PFSK-1 (cell line): Measurements from ENCODE around the gene MAU2.

Experiments used
- FOXP2 ChIP-seq: optimal IDR thresholded peaks from 2 replicates; pipeline ENCODE3; 2011; ENCODE audit warnings: borderline replicate concordance, control low read depth, inconsistent platforms; ENCODE audit not compliant: insufficient read depth; ENCODE audit errors: extremely low read length, extremely low read depth
- POLR2AphosphoS5 ChIP-seq: IDR thresholded peaks from 2 replicates; pipeline ENCODE4 v1.6.1; 2012; ENCODE audit warnings: low read depth, mild to moderate bottlenecking, control low read depth, low read length, moderate library complexity
- SIN3A ChIP-seq: IDR thresholded peaks from 2 replicates; pipeline ENCODE4 v1.6.1; 2012; ENCODE audit warnings: mild to moderate bottlenecking, low read length, moderate library complexity, borderline replicate concordance; ENCODE audit not compliant: insufficient read depth
- TAF1 ChIP-seq: IDR thresholded peaks from 2 replicates; pipeline ENCODE4 v1.6.1; 2012; ENCODE audit warnings: low read length, control low read depth, borderline replicate concordance; ENCODE audit not compliant: insufficient read depth
- TF ChIP-seq, protein P1 (sequence below), 2 experiments: IDR thresholded peaks; 2 replicates each; pipeline versions ENCODE4 v1.6.1 to v1.8.0; 2011 to 2012; ENCODE audit warnings: low read depth in 2 of 2, low read length in 2 of 2, control low read depth in 1 of 2, inconsistent platforms in 1 of 2, mild to moderate bottlenecking in 1 of 2, moderate library complexity in 1 of 2; ENCODE audit not compliant: insufficient read depth in 1 of 2

Gene MAU2

DNA sequence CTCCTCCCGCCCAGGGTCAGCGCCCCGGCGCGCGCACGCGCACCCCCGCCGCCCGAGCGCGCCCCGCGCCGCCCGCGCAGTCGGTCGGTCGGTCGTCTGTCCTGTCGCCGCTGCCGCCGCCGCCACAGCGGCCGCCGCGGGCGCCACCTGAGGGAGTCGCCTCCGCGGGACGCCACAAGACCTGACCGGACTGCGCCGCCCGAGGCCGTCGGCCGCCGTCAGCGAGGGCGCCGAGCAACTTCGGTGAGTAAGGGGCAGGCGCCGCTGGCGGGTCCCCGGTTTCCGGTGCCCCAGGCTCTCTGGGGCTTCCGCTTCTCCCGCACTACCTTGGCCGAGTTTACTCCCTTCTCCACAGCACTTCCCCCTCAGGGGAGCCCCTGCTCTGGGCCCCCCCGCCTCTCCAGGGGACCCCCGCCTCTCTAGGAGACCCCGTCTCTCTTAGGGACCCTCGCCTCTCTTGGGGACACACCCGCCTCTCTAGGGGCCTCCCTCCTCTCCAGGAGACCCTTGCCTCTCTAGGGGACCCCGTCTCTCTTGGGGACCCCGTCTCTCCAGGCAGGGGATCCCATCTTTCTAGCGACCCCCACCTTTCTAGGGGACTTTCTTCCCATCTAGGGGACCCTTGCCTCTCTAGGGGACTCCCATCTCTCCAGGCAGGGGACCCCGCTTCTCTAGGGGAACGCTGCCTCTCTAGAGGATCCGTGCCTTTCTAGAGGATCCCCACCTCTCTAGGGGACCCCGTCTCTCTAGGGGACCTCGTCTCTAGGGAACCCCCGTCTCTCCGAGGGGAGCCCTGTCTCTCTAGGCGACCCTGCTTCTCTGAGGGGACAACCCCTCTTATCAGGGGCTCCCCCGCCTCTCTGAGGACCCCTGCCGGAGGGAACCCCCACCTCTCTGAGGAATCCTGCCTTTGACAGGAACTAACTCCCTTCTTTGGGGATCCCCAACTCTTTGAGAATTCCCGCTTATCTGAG is 65.6 kb downstream of the MAU2 start:
- TF ChIP-seq TAF1, result 0 out of 2 replicates have a peak, but pooled peaks have one; percentile 50
- TF ChIP-seq FOXP2, result no peak
- TF ChIP-seq, protein P1, sequence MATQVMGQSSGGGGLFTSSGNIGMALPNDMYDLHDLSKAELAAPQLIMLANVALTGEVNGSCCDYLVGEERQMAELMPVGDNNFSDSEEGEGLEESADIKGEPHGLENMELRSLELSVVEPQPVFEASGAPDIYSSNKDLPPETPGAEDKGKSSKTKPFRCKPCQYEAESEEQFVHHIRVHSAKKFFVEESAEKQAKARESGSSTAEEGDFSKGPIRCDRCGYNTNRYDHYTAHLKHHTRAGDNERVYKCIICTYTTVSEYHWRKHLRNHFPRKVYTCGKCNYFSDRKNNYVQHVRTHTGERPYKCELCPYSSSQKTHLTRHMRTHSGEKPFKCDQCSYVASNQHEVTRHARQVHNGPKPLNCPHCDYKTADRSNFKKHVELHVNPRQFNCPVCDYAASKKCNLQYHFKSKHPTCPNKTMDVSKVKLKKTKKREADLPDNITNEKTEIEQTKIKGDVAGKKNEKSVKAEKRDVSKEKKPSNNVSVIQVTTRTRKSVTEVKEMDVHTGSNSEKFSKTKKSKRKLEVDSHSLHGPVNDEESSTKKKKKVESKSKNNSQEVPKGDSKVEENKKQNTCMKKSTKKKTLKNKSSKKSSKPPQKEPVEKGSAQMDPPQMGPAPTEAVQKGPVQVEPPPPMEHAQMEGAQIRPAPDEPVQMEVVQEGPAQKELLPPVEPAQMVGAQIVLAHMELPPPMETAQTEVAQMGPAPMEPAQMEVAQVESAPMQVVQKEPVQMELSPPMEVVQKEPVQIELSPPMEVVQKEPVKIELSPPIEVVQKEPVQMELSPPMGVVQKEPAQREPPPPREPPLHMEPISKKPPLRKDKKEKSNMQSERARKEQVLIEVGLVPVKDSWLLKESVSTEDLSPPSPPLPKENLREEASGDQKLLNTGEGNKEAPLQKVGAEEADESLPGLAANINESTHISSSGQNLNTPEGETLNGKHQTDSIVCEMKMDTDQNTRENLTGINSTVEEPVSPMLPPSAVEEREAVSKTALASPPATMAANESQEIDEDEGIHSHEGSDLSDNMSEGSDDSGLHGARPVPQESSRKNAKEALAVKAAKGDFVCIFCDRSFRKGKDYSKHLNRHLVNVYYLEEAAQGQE (IDR thresholded peaks at IDR 0.05; ENCODE audit: insufficient read depth in 1 of 2, low read depth in 2 of 2, low read length in 2 of 2), result no peak
- no peak for TF ChIP-seq POLR2AphosphoS5
- TF ChIP-seq SIN3A, result no peak

DNA sequence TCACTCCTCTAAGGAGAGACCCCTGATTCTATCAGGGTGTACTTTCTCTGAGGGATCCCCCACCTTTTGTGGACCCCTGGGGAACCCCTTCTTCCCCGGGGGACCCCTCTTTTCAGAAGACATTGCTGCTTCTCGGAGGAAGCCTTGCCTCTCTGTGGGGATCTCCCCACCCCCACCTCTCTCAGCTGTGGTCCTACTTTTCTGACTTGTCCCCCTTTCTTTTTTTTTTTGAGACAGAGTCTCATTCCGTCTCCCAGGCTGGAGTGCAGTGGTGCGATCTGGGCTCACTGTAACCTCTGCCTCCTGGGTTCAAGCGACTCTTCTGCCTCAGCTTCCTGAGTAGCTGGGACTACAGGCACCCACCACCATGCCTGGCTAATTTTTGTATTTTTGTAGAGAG is 66.5 kb downstream of the MAU2 start:
- TF ChIP-seq, protein P1 (IDR thresholded peaks at IDR 0.05; ENCODE audit: insufficient read depth in 1 of 2, low read depth in 2 of 2, low read length in 2 of 2), result no peak
- no peak for TF ChIP-seq SIN3A
- no peak for TF ChIP-seq TAF1
- TF ChIP-seq FOXP2, result no peak
- TF ChIP-seq POLR2AphosphoS5, result no peak

DNA sequence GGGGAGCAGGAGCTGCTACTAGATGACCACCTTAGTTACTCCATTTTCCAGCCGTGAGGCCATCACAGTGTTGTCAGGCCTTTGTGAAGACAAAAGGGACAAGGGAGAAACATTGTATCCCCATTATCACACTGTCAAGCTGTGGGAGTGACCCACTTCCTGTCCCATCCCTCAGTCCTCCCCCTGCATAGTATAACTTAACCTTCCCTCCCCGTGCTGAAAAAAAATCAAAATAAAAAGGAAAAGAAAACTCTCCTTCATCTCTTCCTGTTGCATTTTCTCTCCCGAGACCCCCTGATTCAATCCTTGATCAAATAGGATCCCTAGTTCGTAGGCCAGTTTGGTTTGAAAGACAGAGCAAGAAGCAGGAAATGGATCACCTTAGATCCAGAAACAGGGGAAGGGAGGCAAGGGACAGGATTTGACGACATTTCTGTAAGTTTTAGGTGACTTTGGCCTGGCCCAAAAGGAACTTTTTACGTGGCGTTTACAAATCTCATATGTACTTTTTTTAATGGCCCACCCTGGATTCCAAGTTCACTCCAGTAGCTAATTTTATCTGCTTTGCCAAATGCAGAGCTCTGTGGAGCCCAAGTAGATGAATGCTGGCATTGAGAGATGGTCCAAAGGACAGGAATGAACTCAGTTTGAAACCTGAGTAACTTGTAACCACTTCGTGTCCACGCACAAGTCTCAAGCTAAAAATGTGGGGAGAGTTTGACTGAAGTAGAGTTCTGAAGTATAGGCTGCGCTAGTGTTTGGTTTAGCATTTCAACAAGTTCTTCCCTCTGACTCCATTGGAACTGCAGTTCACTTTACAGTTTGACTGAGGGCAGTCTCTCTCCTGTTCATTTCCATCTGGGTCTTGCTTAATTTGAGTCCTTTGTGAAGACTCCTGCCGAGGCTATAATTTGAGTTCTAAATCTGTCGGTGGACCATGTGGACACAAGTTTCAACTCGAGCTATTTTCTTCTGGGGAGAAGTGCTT is 68.2 kb downstream of the MAU2 start:
- TF ChIP-seq FOXP2 (no peak), SIN3A (no peak), POLR2AphosphoS5 (no peak), TAF1 (no peak)
- TF ChIP-seq, protein P1 (IDR thresholded peaks at IDR 0.05; ENCODE audit: insufficient read depth in 1 of 2, low read depth in 2 of 2, low read length in 2 of 2), result no peak

DNA sequence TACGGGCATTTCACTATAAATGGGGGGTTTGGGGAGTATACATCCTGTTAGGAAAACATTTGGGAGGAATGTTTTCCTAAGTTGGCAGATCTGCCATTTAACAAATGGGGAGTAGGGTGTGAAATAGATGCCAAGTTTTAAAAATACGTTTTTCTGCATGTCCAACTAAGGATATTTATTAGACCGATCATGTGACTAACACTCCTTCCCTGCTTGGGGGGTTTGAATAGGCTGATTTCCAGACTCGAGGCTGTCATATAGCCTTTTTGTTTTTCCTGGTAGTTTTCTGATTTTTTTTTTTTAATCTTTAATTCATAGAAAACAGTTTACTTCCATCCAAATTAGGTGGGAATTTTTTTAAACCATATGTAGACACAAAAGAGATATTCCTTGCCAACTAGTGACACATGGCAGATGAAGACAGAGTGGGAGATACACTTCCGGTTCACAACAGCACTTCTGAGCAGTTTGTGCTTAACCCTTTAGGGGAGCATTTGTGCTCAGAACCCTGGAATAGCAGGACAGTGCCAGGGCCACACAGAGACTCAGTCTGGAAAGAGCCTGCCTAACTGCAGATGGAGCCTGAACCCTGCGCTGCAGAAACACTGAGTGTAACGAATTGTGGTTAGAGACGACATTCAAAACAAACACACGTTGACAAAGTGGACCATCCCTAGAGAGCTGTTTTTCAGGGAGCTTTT is 79.3 kb downstream of the MAU2 start:
- TF ChIP-seq POLR2AphosphoS5 (no peak), SIN3A (no peak), FOXP2 (no peak), TAF1 (no peak)
- TF ChIP-seq, protein P1 (IDR thresholded peaks at IDR 0.05; ENCODE audit: insufficient read depth in 1 of 2, low read depth in 2 of 2, low read length in 2 of 2), result no peak
